GM12891 (cell line): ENCODE results near the gene NCAN.

Experiments used
- POLR2A ChIP-seq: IDR thresholded peaks from 2 replicates; pipeline ENCODE4 v1.6.1; 2011; ENCODE audit warnings: low read depth, low read length, control low read depth
- TAF1 ChIP-seq: IDR thresholded peaks from 2 replicates; pipeline ENCODE4 v1.6.1; 2011; ENCODE audit warnings: low read depth, low read length, control low read depth

DNA sequence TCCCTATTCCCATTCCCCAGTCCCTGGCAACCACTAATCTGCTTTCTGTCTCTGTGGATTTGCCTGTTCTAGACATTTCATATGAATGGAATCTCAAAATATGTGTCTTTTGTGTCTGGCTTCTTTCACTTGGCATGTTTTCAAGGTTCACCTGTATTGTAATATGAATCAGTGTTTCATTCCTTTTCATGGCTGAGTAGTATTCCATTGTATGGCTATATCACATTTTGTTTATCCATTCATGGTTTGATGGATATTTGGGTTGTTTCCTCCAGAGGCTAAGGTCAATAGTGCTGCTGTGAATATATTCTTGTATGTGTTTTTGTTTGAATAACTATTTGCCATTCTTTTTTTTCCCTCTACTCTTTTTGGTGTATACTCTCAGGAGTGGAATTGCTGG, 24.4 kb downstream of the NCAN start:
- TF ChIP-seq POLR2A (no peak), TAF1 (no peak)
